PFSK-1 (cell line): Measurements from ENCODE around the gene ITGA3.

Experiments used
- FOXP2 ChIP-seq: optimal IDR thresholded peaks from 2 replicates; pipeline ENCODE3; 2011; ENCODE audit warnings: borderline replicate concordance, control low read depth, inconsistent platforms; ENCODE audit not compliant: insufficient read depth; ENCODE audit errors: extremely low read length, extremely low read depth
- POLR2AphosphoS5 ChIP-seq: IDR thresholded peaks from 2 replicates; pipeline ENCODE4 v1.6.1; 2012; ENCODE audit warnings: low read depth, mild to moderate bottlenecking, control low read depth, low read length, moderate library complexity
- SIN3A ChIP-seq: IDR thresholded peaks from 2 replicates; pipeline ENCODE4 v1.6.1; 2012; ENCODE audit warnings: mild to moderate bottlenecking, low read length, moderate library complexity, borderline replicate concordance; ENCODE audit not compliant: insufficient read depth
- TAF1 ChIP-seq: IDR thresholded peaks from 2 replicates; pipeline ENCODE4 v1.6.1; 2012; ENCODE audit warnings: low read length, control low read depth, borderline replicate concordance; ENCODE audit not compliant: insufficient read depth
- TF ChIP-seq, protein P1 (sequence below), 2 experiments: IDR thresholded peaks; 2 replicates each; pipeline versions ENCODE4 v1.6.1 to v1.8.0; 2011 to 2012; ENCODE audit warnings: low read depth in 2 of 2, low read length in 2 of 2, control low read depth in 1 of 2, inconsistent platforms in 1 of 2, mild to moderate bottlenecking in 1 of 2, moderate library complexity in 1 of 2; ENCODE audit not compliant: insufficient read depth in 1 of 2

The ITGA3 gene

GRCh38 chr17:50035945-50036344, 20.0 kb upstream of the ITGA3 start:
- TF ChIP-seq POLR2AphosphoS5: no peak
- TF ChIP-seq SIN3A: no peak
- TF ChIP-seq FOXP2: no peak
- no peak for TF ChIP-seq TAF1
- TF ChIP-seq, protein P1, sequence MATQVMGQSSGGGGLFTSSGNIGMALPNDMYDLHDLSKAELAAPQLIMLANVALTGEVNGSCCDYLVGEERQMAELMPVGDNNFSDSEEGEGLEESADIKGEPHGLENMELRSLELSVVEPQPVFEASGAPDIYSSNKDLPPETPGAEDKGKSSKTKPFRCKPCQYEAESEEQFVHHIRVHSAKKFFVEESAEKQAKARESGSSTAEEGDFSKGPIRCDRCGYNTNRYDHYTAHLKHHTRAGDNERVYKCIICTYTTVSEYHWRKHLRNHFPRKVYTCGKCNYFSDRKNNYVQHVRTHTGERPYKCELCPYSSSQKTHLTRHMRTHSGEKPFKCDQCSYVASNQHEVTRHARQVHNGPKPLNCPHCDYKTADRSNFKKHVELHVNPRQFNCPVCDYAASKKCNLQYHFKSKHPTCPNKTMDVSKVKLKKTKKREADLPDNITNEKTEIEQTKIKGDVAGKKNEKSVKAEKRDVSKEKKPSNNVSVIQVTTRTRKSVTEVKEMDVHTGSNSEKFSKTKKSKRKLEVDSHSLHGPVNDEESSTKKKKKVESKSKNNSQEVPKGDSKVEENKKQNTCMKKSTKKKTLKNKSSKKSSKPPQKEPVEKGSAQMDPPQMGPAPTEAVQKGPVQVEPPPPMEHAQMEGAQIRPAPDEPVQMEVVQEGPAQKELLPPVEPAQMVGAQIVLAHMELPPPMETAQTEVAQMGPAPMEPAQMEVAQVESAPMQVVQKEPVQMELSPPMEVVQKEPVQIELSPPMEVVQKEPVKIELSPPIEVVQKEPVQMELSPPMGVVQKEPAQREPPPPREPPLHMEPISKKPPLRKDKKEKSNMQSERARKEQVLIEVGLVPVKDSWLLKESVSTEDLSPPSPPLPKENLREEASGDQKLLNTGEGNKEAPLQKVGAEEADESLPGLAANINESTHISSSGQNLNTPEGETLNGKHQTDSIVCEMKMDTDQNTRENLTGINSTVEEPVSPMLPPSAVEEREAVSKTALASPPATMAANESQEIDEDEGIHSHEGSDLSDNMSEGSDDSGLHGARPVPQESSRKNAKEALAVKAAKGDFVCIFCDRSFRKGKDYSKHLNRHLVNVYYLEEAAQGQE (IDR thresholded peaks at IDR 0.05; ENCODE audit: insufficient read depth in 1 of 2, low read depth in 2 of 2, low read length in 2 of 2): no peak

GRCh38 chr17:50036455-50037261, 19.3 kb upstream of the ITGA3 start:
- TF ChIP-seq TAF1 (no peak), SIN3A (no peak), POLR2AphosphoS5 (no peak), FOXP2 (no peak)
- TF ChIP-seq, protein P1 (IDR thresholded peaks at IDR 0.05; ENCODE audit: insufficient read depth in 1 of 2, low read depth in 2 of 2, low read length in 2 of 2): no peak

DNA sequence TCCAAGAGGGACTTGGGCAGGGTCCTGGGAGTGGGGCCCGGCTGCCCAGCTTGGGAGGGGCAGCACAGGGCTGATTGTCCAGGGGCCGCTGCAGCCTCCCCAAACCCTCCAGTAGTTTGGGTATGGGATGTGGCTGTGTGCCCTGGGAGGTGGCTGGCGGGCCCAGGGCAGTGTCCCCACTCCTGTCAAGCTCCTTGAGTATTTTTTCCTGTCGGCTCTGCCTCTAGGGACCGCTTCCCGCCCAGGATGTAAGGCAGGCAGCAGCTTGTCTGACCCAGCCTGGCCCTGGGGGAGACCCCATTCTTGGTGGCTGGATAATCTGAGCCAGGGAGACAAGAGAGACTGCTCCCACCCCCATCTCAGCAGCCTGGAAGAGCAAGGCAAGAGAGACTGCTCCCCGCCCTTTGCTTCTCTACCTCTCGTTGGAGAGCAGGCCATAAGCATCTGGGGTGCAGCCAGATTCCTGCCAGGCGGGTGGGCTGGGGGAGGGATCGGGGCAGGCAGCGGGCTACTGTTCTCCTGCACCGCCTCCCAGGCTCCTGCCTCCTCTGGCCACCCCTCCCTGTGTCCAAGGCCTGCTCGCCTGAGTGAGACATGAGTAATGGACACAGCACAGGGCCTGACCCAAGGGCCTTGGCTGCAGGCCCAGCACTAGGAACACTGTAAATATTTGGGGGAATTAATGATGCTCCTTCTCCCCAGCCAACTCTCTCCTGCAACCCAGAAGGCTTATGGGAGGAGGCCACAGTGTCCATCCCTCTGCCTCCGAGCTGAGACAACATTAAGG, 18.4 kb upstream of the ITGA3 start:
- no peak for TF ChIP-seq POLR2AphosphoS5
- TF ChIP-seq TAF1: no peak
- TF ChIP-seq, protein P1 (IDR thresholded peaks at IDR 0.05; ENCODE audit: insufficient read depth in 1 of 2, low read depth in 2 of 2, low read length in 2 of 2): no peak
- TF ChIP-seq SIN3A: no peak
- TF ChIP-seq FOXP2: no peak

DNA sequence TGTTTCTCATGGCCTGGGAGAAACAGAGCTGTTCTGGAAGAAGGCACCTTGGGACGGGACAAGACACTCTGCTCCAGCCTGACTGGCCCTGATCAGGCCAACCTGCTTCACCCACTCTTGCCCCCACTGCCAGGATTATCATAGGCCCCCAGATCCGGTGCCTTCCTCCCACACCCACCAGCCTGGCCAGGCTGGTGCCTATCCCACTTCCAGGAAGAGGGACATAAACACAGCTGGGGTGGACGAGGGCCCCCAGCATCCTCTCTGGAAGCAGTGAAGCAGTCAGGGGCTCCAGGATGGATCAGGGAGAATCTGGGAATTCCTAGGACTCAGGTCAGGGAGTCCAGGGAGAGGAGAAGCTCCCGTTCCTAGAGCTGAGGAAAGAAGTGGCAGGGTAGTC, 16.9 kb upstream of the ITGA3 start:
- TF ChIP-seq TAF1 (no peak), SIN3A (no peak), FOXP2 (no peak)
- TF ChIP-seq, protein P1 (IDR thresholded peaks at IDR 0.05; ENCODE audit: insufficient read depth in 1 of 2, low read depth in 2 of 2, low read length in 2 of 2): no peak
